HepG2 (cell line): ENCODE data around the gene SYNGR2. TPM values are rescaled to one million over a fixed set of nuclear protein-coding genes. Genes with fewer than 3 reads are reported as not detected.

ENCODE experiments used
- NBN ChIP-seq: fragments of 450-650 bp; conservative IDR thresholded peaks from 2 replicates; pipeline ENCODE4 v1.6.1; 2017
- NCOA5 ChIP-seq: sonication (generic); formaldehyde crosslinking; IDR thresholded peaks from 2 replicates; pipeline ENCODE4 v1.4.0; 2020; ENCODE audit warnings: missing genetic modification reagents
- NPAS2 ChIP-seq: sonication (generic); formaldehyde crosslinking; IDR thresholded peaks from 2 replicates; pipeline ENCODE4 v1.8.0; 2022; ENCODE audit warnings: mild to moderate bottlenecking, missing genetic modification reagents, borderline replicate concordance
- RBAK ChIP-seq: sonication (generic); formaldehyde crosslinking; IDR thresholded peaks from 2 replicates; pipeline ENCODE4 v1.5.1; 2020; ENCODE audit warnings: mild to moderate bottlenecking, missing genetic modification reagents
- RORA ChIP-seq: sonication (generic); formaldehyde crosslinking; IDR thresholded peaks from 2 replicates; pipeline ENCODE4 v1.5.0; 2020; ENCODE audit warnings: mild to moderate bottlenecking, missing genetic modification reagents, moderate library complexity
- ZBTB38 ChIP-seq: sonication (generic); formaldehyde crosslinking; IDR thresholded peaks from 2 replicates; pipeline ENCODE4 v1.5.1; 2020; ENCODE audit warnings: mild to moderate bottlenecking, missing genetic modification reagents
- ZBTB42 ChIP-seq: sonication (generic); formaldehyde crosslinking; IDR thresholded peaks from 2 replicates; pipeline ENCODE4 v1.5.0; 2020; ENCODE audit warnings: mild to moderate bottlenecking, missing genetic modification reagents
- ZC3H13 ChIP-seq: sonication (generic); formaldehyde crosslinking; IDR thresholded peaks from 2 replicates; pipeline ENCODE4 v1.8.1; 2023; ENCODE audit warnings: mild to moderate bottlenecking, missing genetic modification reagents, moderate library complexity
- ZNF20 ChIP-seq: sonication (generic); formaldehyde crosslinking; IDR thresholded peaks from 2 replicates; pipeline ENCODE4 v1.4.0; 2020; ENCODE audit warnings: mild to moderate bottlenecking, moderate library complexity, missing genetic modification reagents
- ZNF333 ChIP-seq: sonication (generic); formaldehyde crosslinking; IDR thresholded peaks from 2 replicates; pipeline ENCODE4 v1.4.0; 2020; ENCODE audit warnings: mild to moderate bottlenecking, missing genetic modification reagents, borderline replicate concordance
- ZNF451 ChIP-seq: sonication (generic); formaldehyde crosslinking; IDR thresholded peaks from 2 replicates; pipeline ENCODE4 v1.5.0; 2020; ENCODE audit warnings: mild to moderate bottlenecking, missing genetic modification reagents
- polyA plus RNA-seq, 8 experiments: library from polyadenylated mRNA; depleted of rRNA in 3 of 8; stranded (reverse) in 7 of 8; unstranded in 1 of 8; fragments of >200 nt; fragmentation: Illumina TruSeq in 4 of 8; extraction: Trizol in 4 of 8; gene quantifications; 2 replicates each; pipeline versions ENCODE4 v1.2.1 to v1.2.3, GENCODE V29; 2011 to 2016; ENCODE audit warnings: low read depth in 4 of 8, missing spikeins in 1 of 8, mixed read lengths in 1 of 8; ENCODE audit not compliant: insufficient read depth in 1 of 8
- total RNA-seq, 5 experiments: library from RNA; depleted of rRNA; stranded (reverse); fragments of >200 nt; fragmentation: Illumina TruSeq; extraction: Trizol; gene quantifications; 2 replicates each; pipeline ENCODE4 v1.2.3, GENCODE V29; 2016; ENCODE audit warnings: low read depth in 1 of 5
- TF ChIP-seq, protein P1 (sequence below): sonication (generic); formaldehyde crosslinking; IDR thresholded peaks from 2 replicates; pipeline ENCODE4 v1.5.0; 2020; ENCODE audit warnings: mild to moderate bottlenecking, low read depth, missing genetic modification reagents, borderline replicate concordance
- TF ChIP-seq, protein P2 (sequence below): sonication (generic); formaldehyde crosslinking; IDR thresholded peaks from 2 replicates; pipeline ENCODE4 v1.4.0; 2020; ENCODE audit warnings: missing genetic modification reagents, borderline replicate concordance
- TF ChIP-seq, protein P3 (sequence below): sonication (generic); formaldehyde crosslinking; conservative IDR thresholded peaks from 2 replicates; pipeline ENCODE4 v1.4.0; 2020; ENCODE audit warnings: missing genetic modification reagents
- TF ChIP-seq, protein P4 (sequence below): sonication (generic); formaldehyde crosslinking; IDR thresholded peaks from 2 replicates; pipeline ENCODE4 v1.5.0; 2020; ENCODE audit warnings: missing genetic modification reagents
- TF ChIP-seq, protein P5 (sequence below): fragments of 450-650 bp; IDR thresholded peaks from 2 replicates; pipeline ENCODE4 v1.6.1; 2017; ENCODE audit warnings: mild to moderate bottlenecking

SYNGR2 gene
- total and polyA plus RNA-seq, 2 of the 13 experiments (the other 11 are each of a cell fraction or from before 2014, with no cell fraction given): 46.7 to 170 TPM

DNA sequence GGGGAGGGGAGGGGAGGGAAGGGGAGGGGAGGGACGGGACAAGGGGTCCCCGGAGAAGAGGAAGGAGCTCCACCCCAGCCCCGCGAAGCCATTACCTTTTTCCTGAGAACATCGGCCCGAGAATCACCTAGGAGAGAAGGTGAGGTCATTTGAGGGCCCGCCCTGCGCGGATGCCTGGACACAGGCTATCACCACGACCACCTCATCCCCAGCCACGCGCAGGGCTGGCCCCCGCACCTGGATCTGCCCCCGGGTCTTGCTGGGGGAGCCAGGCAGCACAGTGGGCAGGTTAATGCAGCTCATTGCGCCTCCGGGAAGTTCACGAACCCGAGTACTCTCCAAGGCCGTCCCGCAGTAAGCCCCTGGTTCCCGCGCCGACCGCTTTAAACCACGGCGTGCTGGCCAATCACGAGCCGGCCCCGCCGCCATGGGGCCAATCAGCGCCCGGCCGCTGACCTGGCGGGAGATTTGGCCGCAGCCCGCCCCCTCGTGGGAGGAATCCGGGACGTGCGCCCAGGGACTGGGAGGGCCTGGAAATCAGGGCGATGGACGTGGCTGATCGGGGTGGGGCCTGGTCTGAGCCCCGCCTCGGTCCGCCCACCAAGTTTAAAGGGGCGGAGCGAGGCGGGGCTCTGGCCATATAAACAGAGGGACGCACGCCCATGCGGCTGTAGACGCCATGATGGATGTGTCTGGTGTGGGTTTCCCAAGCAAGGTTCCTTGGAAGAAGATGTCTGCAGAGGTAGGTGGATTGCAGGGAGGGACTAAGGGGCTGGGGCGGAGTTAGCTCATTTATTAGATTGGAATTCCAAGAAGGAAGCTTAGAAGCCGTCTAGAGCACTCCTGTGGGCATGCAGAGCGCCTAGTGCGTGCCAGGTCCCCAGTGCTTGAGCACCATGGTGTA is 18.6 kb downstream of the SYNGR2 start, which contains the start of the genes AFMID and TK1 (continued):
- TF ChIP-seq, protein P1, sequence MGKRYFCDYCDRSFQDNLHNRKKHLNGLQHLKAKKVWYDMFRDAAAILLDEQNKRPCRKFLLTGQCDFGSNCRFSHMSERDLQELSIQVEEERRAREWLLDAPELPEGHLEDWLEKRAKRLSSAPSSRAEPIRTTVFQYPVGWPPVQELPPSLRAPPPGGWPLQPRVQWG (CRISPR knock-in tag): no peak
- TF ChIP-seq, protein P2, sequence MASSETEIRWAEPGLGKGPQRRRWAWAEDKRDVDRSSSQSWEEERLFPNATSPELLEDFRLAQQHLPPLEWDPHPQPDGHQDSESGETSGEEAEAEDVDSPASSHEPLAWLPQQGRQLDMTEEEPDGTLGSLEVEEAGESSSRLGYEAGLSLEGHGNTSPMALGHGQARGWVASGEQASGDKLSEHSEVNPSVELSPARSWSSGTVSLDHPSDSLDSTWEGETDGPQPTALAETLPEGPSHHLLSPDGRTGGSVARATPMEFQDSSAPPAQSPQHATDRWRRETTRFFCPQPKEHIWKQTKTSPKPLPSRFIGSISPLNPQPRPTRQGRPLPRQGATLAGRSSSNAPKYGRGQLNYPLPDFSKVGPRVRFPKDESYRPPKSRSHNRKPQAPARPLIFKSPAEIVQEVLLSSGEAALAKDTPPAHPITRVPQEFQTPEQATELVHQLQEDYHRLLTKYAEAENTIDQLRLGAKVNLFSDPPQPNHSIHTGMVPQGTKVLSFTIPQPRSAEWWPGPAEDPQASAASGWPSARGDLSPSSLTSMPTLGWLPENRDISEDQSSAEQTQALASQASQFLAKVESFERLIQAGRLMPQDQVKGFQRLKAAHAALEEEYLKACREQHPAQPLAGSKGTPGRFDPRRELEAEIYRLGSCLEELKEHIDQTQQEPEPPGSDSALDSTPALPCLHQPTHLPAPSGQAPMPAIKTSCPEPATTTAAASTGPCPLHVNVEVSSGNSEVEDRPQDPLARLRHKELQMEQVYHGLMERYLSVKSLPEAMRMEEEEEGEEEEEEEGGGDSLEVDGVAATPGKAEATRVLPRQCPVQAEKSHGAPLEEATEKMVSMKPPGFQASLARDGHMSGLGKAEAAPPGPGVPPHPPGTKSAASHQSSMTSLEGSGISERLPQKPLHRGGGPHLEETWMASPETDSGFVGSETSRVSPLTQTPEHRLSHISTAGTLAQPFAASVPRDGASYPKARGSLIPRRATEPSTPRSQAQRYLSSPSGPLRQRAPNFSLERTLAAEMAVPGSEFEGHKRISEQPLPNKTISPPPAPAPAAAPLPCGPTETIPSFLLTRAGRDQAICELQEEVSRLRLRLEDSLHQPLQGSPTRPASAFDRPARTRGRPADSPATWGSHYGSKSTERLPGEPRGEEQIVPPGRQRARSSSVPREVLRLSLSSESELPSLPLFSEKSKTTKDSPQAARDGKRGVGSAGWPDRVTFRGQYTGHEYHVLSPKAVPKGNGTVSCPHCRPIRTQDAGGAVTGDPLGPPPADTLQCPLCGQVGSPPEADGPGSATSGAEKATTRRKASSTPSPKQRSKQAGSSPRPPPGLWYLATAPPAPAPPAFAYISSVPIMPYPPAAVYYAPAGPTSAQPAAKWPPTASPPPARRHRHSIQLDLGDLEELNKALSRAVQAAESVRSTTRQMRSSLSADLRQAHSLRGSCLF: no peak
- TF ChIP-seq ZNF20 (no peak; the same call in 1 of the 2 replicates), ZNF333 (CRISPR knock-in tag) (peak; percentile 83; the same call in 1 of the 2 replicates), NBN (no peak), ZBTB38 (CRISPR knock-in tag) (peak; percentile 63), NCOA5 (CRISPR knock-in tag) (no peak), ZBTB42 (CRISPR knock-in tag) (peak; percentile 80; the same call in 1 of the 2 replicates), ZC3H13 (CRISPR knock-in tag) (peak; percentile 99), NPAS2 (CRISPR knock-in tag) (no peak), RBAK (CRISPR knock-in tag) (no peak), RORA (CRISPR knock-in tag) (no peak), ZNF451 (CRISPR knock-in tag) (peak; percentile 86; the same call in 1 of the 2 replicates)
- TF ChIP-seq, protein P3, sequence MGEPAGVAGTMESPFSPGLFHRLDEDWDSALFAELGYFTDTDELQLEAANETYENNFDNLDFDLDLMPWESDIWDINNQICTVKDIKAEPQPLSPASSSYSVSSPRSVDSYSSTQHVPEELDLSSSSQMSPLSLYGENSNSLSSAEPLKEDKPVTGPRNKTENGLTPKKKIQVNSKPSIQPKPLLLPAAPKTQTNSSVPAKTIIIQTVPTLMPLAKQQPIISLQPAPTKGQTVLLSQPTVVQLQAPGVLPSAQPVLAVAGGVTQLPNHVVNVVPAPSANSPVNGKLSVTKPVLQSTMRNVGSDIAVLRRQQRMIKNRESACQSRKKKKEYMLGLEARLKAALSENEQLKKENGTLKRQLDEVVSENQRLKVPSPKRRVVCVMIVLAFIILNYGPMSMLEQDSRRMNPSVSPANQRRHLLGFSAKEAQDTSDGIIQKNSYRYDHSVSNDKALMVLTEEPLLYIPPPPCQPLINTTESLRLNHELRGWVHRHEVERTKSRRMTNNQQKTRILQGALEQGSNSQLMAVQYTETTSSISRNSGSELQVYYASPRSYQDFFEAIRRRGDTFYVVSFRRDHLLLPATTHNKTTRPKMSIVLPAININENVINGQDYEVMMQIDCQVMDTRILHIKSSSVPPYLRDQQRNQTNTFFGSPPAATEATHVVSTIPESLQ (CRISPR knock-in tag): peak; percentile 35
- TF ChIP-seq, protein P4, sequence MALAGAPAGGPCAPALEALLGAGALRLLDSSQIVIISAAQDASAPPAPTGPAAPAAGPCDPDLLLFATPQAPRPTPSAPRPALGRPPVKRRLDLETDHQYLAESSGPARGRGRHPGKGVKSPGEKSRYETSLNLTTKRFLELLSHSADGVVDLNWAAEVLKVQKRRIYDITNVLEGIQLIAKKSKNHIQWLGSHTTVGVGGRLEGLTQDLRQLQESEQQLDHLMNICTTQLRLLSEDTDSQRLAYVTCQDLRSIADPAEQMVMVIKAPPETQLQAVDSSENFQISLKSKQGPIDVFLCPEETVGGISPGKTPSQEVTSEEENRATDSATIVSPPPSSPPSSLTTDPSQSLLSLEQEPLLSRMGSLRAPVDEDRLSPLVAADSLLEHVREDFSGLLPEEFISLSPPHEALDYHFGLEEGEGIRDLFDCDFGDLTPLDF (CRISPR knock-in tag): peak; percentile 100
- TF ChIP-seq, protein P5, sequence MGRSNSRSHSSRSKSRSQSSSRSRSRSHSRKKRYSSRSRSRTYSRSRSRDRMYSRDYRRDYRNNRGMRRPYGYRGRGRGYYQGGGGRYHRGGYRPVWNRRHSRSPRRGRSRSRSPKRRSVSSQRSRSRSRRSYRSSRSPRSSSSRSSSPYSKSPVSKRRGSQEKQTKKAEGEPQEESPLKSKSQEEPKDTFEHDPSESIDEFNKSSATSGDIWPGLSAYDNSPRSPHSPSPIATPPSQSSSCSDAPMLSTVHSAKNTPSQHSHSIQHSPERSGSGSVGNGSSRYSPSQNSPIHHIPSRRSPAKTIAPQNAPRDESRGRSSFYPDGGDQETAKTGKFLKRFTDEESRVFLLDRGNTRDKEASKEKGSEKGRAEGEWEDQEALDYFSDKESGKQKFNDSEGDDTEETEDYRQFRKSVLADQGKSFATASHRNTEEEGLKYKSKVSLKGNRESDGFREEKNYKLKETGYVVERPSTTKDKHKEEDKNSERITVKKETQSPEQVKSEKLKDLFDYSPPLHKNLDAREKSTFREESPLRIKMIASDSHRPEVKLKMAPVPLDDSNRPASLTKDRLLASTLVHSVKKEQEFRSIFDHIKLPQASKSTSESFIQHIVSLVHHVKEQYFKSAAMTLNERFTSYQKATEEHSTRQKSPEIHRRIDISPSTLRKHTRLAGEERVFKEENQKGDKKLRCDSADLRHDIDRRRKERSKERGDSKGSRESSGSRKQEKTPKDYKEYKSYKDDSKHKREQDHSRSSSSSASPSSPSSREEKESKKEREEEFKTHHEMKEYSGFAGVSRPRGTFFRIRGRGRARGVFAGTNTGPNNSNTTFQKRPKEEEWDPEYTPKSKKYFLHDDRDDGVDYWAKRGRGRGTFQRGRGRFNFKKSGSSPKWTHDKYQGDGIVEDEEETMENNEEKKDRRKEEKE: no peak
